Neutrophil (primary cell): ENCODE results near the gene TBATA.

Experiments used
- H3K27ac ChIP-seq: fragments of 200-600 bp; sonication (generic); 2 replicates; pipeline ENCODE4 v1.5.1; 2016; ENCODE audit warnings: mild to moderate bottlenecking, moderate library complexity
- H3K27me3 ChIP-seq: fragments of 200-600 bp; sonication (generic); 2 replicates; pipeline ENCODE4 v1.6.0; 2016; ENCODE audit warnings: mild to moderate bottlenecking
- H3K36me3 ChIP-seq: fragments of 200-600 bp; sonication (generic); 2 replicates; pipeline ENCODE4 v1.5.1; 2017
- H3K4me1 ChIP-seq, 2 experiments: fragments of 200-600 bp in 1 of 2; sonication (generic) in 1 of 2; 1 replicate in 1 of 2; 2 replicates in 1 of 2; pipeline versions ENCODE4 v1.5.1 to v1.6.1; 2013 to 2016; ENCODE audit warnings: low read depth in 1 of 2, low read length in 1 of 2, mild to moderate bottlenecking in 1 of 2, moderate library complexity in 1 of 2; ENCODE audit not compliant: control insufficient read depth in 1 of 2, insufficient read depth in 1 of 2
- H3K4me3 ChIP-seq, 2 experiments: fragments of 200-600 bp in 1 of 2; sonication (generic) in 1 of 2; 1 replicate in 1 of 2; 2 replicates in 1 of 2; pipeline ENCODE4 v1.5.1; 2013 to 2016; ENCODE audit warnings: low read depth in 1 of 2, low read length in 1 of 2, mild to moderate bottlenecking in 1 of 2, moderate library complexity in 1 of 2
- H3K9me3 ChIP-seq: fragments of 200-600 bp; sonication (generic); 2 replicates; pipeline ENCODE4 v1.5.1; 2016
- TF ChIP-seq, protein P1 (sequence below): fragments of 200-600 bp; sonication (generic); IDR thresholded peaks from 2 replicates; pipeline ENCODE4 v1.5.1; 2016; ENCODE audit warnings: antibody characterized with exemption

TBATA gene

DNA sequence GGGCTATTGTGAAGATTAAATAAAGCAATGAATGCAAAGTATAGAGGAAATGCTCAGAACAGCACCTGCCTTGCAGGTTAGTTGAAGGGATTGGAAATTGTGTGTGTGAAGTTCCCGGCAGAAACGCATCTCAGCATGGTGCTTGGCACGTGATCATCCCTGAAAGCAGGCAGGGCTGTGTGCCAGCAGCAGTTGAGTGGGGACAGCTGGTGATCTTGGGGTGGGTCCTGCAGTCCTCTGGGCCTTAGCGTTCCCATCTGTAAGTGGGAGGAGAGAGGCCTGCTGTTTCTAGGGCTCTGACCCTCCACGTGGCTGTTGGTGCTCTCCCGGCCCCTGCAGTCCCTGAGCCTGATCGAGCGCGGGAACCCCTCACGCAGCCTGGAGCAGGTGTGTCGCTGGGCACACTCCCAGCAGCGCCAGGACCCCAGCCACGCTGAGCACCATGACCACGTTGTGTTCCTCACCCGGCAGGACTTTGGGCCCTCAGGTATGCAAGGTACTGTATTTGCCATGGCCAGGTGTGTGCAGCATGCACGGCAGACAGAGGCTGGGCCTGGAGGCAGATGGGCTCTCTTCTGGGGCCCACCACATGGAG lies 55.3 kb downstream of the TBATA start:
- Histone ChIP-seq H3K9me3 (no peaks in the 10 kb centered on the region), H3K27me3 (no peaks in the 10 kb centered on the region), H3K4me3 (no peak overlapping the region), H3K36me3 (no peaks in the 10 kb centered on the region), H3K4me1 (no peaks in the 10 kb centered on the region), H3K27ac (no peak overlapping the region)
- TF ChIP-seq, protein P1, sequence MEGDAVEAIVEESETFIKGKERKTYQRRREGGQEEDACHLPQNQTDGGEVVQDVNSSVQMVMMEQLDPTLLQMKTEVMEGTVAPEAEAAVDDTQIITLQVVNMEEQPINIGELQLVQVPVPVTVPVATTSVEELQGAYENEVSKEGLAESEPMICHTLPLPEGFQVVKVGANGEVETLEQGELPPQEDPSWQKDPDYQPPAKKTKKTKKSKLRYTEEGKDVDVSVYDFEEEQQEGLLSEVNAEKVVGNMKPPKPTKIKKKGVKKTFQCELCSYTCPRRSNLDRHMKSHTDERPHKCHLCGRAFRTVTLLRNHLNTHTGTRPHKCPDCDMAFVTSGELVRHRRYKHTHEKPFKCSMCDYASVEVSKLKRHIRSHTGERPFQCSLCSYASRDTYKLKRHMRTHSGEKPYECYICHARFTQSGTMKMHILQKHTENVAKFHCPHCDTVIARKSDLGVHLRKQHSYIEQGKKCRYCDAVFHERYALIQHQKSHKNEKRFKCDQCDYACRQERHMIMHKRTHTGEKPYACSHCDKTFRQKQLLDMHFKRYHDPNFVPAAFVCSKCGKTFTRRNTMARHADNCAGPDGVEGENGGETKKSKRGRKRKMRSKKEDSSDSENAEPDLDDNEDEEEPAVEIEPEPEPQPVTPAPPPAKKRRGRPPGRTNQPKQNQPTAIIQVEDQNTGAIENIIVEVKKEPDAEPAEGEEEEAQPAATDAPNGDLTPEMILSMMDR: no peak

DNA sequence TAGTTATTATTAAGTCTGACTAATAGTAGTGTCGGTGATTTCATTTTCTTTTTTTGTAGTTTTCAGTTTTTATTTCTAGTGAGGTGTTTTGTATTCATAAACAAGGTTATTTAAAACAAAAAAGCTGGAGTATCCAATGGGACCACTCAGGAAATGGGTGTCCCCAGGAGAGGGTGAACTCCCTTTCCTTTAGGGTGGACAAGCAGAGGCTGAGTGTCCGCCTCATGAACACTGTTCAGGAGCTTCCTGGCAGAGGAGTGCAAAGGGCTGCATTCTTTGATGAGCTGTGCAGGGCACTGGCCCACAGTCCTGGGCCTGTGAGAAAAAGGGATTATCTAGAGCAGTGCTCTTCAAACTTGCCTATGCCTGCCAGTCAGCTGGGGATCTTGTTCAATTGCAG lies 56.8 kb downstream of the TBATA start:
- no peaks in the 10 kb centered on the region for H3K36me3 ChIP-seq
- H3K9me3 ChIP-seq: no peaks in the 10 kb centered on the region
- TF ChIP-seq, protein P1: no peak
- no peak overlapping the region for H3K27ac ChIP-seq
- H3K4me3 ChIP-seq: no peak overlapping the region
- no peaks in the 10 kb centered on the region for H3K27me3 ChIP-seq
- no peaks in the 10 kb centered on the region for H3K4me1 ChIP-seq

DNA sequence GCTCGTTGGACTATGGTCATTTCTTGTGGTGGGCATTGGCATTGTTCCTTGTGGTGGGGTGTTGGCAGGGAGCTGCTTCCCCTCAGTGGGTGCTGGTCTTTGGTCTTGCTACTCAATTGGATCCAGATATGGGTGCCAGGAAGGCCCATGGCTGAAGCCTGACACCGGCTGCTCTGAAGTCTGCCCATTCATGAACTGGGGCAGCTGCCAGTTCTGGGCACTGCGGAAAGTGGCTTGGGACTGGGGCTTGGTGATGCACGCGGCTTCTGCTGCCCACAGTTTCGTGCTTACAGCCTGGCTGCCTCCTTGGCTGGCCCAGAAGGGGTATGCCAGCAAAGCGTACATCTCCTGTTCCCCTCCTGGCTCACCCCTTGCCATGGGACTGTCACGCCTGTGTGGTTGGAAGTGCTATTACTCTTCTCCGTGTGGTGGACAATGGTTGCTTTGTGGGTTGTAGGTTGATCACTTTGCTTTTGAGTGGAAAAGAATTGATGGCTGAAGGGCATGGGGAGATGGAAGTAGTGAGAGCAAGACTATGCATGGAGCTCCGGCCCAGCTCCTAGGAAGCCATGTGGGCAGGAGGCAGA lies 58.2 kb downstream of the TBATA start:
- H3K27me3 ChIP-seq: no peaks in the 10 kb centered on the region
- TF ChIP-seq, protein P1: no peak
- no peaks in the 10 kb centered on the region for H3K4me1 ChIP-seq
- no peak overlapping the region for H3K4me3 ChIP-seq
- no peaks in the 10 kb centered on the region for H3K9me3 ChIP-seq
- no peak overlapping the region for H3K27ac ChIP-seq
- no peaks in the 10 kb centered on the region for H3K36me3 ChIP-seq

DNA sequence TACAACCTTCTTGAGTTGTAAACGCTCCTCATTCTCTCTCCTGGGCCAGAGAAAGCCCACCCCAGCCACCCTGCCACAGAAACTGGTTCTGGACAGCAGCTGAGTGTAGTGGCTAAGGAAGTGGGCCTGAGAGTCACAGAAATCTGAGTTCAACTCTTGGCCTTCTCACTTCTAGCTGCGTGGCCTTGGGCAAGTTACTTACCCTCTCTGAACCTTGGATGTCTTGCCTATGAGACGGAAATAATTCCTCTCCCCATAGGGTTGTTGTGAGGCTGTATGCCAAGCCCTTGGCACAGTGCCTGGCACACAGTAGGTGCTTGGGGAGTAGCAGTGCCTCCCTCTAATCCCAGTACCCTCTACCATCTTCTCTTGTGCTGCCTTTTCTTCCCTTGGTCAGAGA lies 61.4 kb downstream of the TBATA start:
- Histone ChIP-seq H3K27ac (no peak overlapping the region), H3K36me3 (no peaks in the 10 kb centered on the region), H3K9me3 (no peaks in the 10 kb centered on the region), H3K27me3 (no peaks in the 10 kb centered on the region), H3K4me1 (no peaks in the 10 kb centered on the region), H3K4me3 (no peak overlapping the region)
- TF ChIP-seq, protein P1: no peak

DNA sequence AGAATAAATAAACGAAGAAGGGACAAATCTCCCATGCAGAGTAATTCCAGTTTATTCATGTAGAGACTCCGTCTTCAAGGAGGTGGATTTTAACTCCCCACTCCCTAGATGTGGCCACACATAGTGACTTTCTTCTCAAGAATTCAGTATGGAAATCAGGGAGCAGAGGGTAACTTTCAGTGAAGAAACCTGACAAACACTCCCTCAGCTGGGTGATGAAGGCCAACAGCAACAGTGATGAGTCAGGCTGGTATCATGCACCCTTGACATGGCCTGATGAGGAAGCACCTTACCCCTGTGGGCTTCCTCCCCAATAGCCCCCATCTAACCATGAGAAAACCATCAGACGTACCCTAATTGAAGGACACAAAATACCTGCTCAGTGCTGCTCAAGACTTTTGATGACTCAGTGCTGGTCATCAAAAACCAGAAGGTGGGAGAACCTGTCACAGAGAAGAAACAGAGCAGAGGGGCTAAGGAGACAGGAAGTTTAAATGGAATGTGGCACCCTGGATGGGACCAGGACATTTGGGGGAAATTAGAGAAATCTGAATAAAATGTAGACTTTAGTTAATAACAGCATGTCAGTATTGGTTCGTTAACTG lies 62.3 kb downstream of the TBATA start:
- Histone ChIP-seq H3K27me3 (no peaks in the 10 kb centered on the region), H3K27ac (no peak overlapping the region), H3K36me3 (no peaks in the 10 kb centered on the region), H3K4me1 (no peaks in the 10 kb centered on the region), H3K4me3 (no peak overlapping the region), H3K9me3 (no peaks in the 10 kb centered on the region)
- TF ChIP-seq, protein P1: no peak
